Fibroblast of the conjunctiva (primary cell): Measurements from ENCODE around the gene PAPPA.

Experiments used
- DNase-seq: peaks from one replicate; pipeline ENCODE4 v3.0.0-alpha.2; 2010; ENCODE audit warnings: low read depth

PAPPA gene, protein sequence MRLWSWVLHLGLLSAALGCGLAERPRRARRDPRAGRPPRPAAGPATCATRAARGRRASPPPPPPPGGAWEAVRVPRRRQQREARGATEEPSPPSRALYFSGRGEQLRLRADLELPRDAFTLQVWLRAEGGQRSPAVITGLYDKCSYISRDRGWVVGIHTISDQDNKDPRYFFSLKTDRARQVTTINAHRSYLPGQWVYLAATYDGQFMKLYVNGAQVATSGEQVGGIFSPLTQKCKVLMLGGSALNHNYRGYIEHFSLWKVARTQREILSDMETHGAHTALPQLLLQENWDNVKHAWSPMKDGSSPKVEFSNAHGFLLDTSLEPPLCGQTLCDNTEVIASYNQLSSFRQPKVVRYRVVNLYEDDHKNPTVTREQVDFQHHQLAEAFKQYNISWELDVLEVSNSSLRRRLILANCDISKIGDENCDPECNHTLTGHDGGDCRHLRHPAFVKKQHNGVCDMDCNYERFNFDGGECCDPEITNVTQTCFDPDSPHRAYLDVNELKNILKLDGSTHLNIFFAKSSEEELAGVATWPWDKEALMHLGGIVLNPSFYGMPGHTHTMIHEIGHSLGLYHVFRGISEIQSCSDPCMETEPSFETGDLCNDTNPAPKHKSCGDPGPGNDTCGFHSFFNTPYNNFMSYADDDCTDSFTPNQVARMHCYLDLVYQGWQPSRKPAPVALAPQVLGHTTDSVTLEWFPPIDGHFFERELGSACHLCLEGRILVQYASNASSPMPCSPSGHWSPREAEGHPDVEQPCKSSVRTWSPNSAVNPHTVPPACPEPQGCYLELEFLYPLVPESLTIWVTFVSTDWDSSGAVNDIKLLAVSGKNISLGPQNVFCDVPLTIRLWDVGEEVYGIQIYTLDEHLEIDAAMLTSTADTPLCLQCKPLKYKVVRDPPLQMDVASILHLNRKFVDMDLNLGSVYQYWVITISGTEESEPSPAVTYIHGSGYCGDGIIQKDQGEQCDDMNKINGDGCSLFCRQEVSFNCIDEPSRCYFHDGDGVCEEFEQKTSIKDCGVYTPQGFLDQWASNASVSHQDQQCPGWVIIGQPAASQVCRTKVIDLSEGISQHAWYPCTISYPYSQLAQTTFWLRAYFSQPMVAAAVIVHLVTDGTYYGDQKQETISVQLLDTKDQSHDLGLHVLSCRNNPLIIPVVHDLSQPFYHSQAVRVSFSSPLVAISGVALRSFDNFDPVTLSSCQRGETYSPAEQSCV (N-terminal part only)

DNA sequence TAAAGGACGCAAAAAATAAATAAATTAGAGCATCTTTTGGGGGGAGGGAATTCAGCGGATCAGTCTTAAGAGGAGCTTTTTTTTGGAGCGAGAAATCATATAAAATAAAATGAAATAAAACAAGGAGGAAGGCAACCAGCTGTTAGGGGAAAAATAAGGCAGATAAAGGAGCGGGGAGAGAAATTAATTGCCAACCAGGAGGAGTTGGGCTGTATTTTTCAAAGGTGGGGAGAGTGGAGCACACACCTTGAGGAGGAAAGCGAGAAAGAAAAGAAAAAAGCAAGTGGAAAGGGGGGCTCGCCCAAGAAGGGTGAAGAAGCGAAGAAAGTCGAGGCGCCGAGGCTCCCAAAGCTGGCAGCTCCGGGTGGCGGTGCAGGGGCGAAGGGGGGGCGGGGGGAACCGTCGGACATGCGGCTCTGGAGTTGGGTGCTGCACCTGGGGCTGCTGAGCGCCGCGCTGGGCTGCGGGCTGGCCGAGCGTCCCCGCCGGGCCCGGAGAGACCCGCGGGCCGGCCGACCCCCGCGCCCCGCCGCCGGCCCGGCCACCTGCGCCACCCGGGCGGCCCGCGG is at the start of gene PAPPA:
TSS of gene PAPPA (plus strand) at position 27 of the 569 bp plus-strand sequence. CDS start at position 409, 382 bp downstream.
- DNase-seq, result no peak

DNA sequence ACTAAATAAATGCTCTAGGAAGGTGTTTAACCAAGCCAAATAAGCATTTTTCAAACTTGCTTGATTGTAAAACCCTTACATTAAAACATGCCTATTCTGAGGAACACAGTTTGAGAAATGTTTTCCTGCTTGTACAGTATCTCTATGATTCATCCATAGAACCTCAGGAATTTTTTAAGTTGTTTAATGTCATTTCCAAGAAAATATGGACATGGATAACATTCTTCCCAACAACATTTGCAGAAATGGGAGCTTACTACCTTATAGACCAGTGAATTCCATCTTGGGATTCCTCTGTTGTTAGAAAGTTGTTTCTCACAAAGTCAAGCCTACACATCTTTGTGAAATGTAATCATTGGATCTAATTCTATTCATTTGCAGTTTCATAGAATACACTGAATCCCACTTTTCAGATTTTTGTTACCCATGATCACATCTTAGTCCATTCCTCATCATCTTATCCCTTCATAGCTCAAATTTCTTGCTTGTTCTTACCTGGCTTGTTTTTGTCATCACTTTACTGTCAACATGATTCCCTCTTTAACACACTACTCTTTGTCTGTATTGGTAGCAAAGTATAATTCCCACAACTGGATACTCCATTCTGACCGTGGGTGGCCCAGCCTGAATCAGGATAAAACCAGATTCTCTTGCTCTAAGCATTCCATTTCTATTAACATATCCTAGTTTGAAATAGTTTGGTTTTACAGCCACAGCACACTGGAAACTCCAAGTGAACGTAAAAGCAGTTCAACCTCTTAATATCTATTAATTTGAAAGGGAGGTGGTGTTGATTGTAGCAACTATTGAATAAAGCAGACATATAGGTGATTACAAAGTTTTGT is 49.4 kb upstream of the PAPPA start:
- DNase-seq, result no peak

DNA sequence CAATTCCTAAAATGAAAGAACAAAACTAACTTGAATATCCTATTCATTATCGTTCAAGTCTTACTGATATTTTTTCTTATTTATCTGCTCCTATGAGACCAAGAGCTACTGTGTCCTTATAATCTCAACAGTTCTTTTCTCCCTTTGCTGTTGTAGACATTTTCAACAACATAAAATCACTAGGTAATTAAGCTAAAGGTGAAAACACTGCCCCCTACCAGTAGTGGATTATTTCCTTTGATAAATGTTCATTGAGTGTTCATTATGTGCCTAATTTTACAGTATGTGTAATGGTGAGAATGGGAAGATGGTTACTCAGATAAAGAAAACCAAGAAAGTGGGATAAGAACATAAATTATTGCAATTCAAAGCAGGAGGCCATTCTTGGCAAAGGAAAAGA is 41.4 kb upstream of the PAPPA start:
- no peak for DNase-seq

DNA sequence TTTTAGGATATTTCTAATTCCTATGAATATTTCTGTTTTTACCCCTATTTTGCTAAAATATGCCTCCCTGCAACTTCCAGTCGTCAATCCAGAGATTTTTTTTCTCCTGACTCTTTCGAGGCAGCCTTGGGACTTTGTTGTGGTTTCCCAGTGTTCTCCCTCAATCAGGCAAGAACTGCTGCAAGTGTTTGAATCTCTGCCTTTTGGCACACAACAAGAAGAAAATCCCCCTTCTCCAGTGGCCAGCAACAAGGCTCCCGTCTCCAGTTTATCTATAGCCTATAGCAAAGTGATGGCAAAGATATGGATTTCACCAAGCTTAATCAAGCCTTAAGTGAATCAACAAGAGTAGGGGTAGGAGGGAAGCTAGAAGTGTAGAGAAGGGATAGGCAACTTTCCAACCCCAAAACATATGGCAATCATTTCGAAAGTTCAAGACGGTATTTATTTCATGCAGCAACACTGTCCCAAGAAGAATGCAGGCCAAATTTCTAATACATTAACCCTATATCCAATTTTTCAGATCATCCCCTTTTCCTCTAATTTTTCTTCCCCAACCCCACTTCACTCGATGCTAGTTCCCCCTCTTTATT is 37.7 kb upstream of the PAPPA start:
- DNase-seq, result peak; percentile 45

DNA sequence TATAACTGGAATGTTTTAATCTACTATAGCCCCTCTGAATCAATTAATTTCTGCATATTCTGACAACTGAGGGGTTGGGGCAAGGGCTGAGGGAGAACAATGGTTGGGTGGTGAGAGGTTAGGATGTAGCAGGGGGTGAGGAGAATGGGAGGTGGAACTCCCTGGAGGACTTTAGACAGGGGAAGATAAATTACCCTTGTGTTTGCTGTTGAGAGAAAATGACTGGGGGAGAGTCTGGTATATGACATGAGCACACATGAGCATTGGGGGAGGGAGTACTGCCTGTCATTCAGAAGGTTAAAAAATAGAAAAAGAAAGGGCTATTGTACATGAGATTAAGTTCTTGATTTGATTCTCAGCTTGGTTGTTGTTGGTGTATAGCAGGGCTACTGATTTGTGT is 37.2 kb upstream of the PAPPA start:
- no peak for DNase-seq

DNA sequence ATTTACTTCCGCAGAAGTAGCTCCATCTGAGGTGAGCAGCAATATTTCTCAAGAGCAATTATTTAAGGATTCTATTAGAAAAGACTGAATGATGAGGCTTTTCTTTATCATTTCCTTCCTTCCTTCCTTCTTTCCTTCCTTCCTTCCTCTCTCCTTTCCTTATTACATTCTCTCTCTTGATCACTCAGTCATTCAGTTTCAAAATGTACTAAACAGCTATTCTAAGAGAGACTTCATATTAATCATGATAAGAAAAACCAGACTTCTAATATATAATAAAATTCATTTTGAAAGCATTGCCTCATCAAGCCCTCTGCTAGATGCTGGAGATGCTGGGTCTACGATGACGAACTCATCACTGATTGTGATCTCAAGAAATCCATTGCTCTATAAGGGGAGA is 30.4 kb upstream of the PAPPA start:
- no peak for DNase-seq

DNA sequence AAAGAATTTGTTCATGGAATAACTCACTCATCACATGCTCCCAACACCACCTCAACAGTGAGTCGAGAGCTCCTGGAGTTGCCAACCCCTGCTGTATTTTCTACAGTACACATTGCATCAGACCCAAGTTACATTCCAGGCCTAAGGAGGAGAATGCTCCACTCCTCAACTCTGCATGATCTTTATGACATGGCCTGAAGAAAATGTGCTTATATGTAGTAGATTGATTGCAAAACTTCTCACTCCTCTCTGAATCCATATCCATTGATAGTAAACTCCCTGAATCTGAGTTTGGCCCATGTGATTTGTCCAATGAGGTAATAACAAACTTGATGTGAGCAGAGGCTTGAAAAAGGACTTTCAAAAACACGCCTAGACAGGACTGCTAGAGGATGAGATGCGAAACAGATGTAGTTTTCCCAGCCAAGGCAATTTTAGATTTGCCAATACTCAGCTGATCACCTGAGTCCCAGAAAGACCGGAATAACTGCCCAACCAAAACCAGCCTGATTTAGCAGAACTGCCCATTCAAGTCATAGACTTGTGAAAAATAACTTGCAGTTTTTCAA is 29.0 kb upstream of the PAPPA start:
- DNase-seq, result peak; percentile 67

DNA sequence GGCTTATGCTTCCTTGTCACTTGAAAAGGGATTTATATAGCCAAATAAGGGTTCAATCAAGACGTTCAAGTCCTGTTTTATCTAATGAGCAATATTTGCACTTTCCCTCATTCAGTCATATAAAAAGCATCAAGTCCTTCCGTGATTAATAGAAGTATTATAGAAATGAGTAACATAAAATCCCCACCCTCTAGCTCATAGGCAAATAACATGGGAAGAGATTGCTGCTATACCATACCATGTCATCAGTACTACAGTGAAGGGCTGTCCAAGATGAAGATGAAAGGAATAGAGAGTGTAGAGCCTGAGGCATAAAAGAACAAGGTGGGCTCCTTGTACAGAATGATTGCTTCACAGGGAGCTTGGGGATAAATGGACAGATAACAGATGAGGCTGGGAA is 20.4 kb upstream of the PAPPA start:
- DNase-seq, result no peak

DNA sequence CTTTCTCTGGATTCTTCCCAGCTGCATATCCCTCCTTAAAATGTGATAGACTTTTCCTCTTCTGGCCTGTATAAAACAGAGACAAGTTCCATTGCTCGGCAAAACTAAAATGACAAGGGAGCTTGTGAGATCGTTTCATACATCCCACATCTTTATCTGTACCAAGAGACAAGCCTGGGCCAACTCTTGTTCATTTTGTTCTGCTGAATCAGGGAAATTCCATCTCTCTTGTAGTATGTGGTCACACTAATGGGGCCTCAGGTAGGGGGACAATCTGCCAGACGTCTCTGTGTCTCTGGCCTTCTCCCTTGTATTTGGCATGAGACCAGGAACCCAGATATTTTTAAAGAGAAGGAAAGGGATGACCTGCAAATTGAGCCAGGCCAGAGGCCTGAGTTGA is 18.6 kb upstream of the PAPPA start:
- DNase-seq, result no peak

DNA sequence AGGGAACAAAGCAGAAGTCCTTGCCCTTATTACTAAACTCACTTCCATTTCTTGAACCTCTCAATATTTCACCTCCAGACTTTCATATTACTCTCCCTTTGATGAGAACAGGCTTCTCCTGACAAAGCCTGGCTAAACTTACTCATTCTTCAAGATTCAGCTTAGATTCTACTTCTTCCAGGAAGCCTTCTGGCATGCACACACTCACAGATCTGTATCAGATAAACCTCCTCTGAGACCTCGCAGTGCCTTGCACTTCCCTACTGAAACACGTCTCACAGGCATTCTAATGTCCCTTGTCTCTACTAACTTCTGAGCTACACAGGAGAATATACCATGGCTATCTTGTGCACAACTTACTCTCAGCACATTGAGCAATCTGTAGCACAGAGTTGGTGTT is 16.6 kb upstream of the PAPPA start:
- DNase-seq, result no peak

DNA sequence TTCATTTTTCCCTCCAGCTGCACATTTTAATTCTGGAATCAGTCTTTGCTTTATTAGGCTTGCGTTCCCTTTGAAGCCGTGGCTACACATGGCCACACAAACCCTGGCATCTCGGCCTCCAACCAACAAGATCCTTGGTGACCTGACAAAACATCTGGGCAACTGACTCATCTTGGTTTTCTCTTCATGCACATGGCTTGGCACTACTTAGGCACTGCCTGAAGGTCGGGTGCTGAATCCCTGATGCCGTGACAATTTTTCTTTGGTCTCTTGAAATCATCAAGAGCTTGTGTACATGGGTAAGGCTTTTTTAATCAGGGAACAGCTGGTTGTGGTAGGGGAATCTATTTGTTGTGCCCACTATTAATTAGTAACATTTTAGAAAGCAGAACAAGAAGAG is 16.0 kb upstream of the PAPPA start:
- DNase-seq, result no peak

DNA sequence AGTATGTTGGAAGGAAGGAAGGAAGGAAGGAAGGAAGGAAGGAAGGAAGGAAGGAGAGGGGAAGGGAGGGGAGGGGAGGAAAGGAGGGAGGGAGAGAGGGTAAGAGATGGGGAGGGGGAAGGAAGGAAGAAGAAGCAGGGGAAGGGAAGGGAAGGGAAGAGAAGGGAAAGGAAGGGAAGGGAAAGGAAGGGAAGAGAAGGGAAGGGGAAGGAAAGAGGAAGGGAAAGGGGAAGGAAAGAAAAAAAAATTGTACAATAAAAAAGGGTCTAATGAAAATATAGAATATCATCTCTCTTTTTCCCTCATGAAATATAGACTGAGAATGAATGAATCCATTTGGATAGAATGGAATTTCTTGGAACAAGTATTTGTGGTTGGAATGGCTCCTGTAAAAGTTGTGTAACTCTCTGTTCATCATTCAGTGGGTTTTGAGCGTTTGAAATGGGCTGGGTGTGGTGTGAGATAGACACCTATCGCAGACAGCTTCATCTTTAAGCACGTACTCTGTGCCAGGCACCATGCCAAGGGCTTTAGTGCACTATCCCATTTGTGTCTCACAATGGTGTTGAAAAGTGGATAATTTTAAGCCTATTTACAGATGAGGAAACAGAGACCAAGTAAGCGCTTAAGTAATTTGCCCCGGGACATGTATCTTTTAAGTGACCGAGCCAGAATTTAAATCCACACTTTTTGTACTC is 11.6 kb upstream of the PAPPA start:
- DNase-seq, result no peak

DNA sequence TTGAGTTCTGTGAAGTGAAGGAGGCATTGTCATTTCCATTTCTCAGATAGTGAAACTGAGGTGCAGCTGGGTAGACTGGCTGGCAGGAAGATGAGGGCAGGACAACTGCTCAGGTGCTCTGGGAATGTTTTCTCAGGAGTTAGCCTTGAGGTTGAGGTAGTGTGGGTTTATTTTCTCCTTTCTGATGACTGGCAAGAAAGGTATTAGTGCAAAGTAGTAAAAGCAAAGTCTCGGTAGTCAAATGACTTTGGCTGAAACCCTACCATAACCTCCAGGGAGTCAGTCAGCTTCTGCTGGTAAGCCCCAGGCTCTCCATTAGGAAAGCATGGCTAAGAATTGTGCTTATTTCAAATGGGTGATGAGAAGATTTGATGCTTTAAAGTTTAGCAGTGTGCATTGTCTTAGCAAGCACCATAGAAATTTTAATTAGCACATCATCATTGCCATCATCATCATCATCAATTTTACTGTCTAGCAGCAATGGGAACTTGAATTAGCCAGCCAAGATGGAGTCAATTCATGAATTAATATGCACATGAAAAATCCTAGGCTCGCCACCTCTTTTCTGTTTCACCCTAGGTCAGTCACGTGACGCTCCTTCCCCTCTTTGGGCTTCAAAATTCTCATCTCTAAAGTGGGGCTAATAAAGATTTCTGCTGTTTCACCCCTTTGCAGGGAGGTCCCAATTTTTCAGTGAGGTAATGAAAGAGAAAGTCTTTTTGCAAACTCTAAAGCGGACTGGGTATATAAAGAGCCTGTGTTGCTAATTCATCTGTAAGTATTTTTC is 10.7 kb upstream of the PAPPA start:
- DNase-seq, result no peak

DNA sequence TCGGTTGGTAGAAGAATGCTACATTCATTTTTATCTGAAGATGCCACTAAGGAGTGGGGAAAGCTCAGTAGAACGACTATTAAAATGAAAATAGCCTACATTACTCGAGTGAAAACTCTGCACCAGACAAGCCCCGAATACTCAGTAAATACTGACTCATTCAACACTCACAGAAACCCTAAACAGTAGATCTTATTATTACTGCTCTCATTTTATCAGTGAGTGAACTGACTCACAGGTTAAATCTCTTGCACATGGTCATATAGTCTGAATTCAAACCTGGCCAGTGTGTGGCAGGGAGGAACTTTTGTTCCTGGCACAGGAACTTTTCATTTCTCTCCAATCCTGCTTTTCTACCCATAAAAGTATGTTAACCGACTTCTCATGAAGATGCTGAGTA is 9.6 kb upstream of the PAPPA start:
- no peak for DNase-seq

DNA sequence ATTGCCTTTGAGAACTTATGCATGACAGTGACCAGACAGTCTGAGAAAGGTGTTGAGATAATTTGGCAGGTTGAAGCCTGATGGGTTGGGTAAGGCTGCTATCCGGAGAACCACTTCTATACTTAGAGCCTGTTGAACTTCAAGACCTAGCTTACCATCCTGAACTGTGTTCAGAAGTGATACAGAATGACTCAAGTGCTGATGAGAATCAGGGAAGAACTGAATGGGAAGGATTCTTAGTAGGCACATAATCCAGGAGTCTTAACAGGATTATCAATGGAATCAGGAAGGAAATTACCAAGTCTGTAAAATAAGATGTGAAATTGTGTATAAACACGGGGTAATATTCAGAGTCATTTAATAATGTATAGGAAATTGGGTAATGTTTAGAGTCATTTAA is 9.0 kb upstream of the PAPPA start:
- DNase-seq, result no peak

DNA sequence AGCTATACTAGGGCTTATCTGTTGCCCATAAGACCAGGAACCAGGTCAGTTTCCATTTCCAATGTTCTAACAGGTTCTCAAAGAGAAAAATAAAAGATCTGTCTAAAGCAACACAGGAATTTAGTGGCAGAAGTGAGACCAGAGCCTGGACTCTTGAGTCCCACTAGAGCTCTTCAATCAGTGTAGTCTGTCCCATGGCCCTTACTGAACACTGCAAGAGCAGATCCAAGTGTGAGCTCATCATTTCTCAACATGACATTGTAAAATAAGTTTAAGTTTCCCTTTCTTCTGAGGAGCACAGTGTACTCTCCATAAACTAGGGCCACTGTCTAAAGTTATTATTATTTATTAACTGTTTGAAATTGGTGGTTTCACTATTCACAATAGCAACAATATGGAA is 8.6 kb upstream of the PAPPA start:
- no peak for DNase-seq

DNA sequence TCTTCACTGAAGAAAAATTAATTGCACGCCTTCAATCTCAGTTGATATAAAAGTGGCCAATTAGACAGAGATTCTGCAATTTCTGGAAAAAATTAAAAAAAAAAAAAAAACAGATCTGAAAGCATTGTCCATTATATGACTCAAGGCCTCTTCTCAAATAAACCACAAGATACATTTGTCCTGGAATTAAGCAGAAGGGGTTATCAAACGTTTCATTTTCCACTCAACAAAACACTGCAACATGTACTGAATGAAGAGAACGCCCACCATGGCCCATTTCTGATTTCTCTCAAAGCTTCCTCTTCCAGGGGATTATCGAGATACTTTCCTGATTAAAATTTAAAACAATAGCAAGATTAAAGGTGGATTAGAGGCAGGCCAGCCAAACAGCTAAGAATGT is 5.8 kb upstream of the PAPPA start:
- no peak for DNase-seq

DNA sequence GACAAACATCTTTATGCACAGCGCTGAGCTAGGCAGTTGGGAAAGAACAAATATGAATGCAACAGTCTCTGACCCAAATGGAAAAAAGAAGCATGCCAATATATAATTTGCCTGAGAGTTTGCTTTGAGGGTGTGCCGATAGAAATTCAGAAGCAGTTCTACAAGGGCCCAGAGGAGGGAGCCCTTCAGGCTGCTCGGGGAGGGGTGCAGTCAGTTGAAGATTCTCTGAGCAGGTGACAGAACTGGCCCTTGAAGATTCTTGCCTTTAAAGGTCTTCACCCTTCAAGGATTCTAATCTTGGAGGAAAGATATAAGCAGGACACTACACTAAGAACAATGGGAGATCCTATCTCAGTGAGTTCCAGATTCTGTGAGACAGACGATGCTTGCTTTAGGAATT is 3.7 kb upstream of the PAPPA start:
- no peak for DNase-seq

DNA sequence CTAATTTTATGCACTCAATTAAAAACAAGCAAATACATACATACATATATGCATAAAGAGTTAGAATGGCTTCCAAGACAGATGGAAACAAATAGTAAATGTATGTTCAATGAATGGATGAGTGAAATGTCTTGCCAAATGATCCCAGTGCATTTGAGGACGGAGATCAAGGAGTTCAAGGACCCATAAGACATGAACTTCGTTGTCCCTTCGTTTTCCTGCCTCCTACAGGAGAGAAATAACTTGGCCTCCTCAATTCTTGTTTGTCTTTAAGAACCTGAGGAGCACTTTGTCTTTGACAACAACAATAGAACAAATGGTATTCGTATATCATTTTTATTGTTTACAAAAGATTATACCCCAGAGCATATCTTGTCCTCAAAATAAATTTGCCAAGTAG is 2.4 kb upstream of the PAPPA start:
- DNase-seq, result no peak
